Trophoblast cell (in vitro differentiated cells and primary cell): ENCODE data around the gene ANKS1B.
A peak's percentile ranks its signal among the peaks of the same experiment; 100 is the strongest.

Experiments
- DNase-seq, 2 donors: peaks; one replicate each; pipeline ENCODE4 v3.0.0-alpha.2; 2016
- H2AFZ ChIP-seq: 2 replicates; pipeline ENCODE4 v1.6.1; 2013; ENCODE audit warnings: low read length, moderate library complexity, mild to moderate bottlenecking; ENCODE audit not compliant: insufficient read depth, poor library complexity
- H2AK5ac ChIP-seq: 2 replicates; pipeline ENCODE4 v1.6.1; 2013; ENCODE audit warnings: mild to moderate bottlenecking, low read length
- H2BK120ac ChIP-seq: 2 replicates; pipeline ENCODE4 v1.6.1; 2013; ENCODE audit warnings: low read length, mild to moderate bottlenecking, moderate library complexity; ENCODE audit not compliant: insufficient read depth, poor library complexity
- H2BK12ac ChIP-seq: 2 replicates; pipeline ENCODE4 v1.6.1; 2013; ENCODE audit warnings: mild to moderate bottlenecking, low read length, moderate library complexity
- H2BK5ac ChIP-seq: 2 replicates; pipeline ENCODE4 v1.6.1; 2013; ENCODE audit warnings: low read length, low read depth, moderate library complexity, mild to moderate bottlenecking; ENCODE audit not compliant: poor library complexity
- H3K14ac ChIP-seq: 2 replicates; pipeline ENCODE4 v1.6.1; 2013; ENCODE audit warnings: mild to moderate bottlenecking, low read length
- H3K18ac ChIP-seq: 2 replicates; pipeline ENCODE4 v1.6.1; 2013; ENCODE audit warnings: mild to moderate bottlenecking, low read length
- H3K23ac ChIP-seq: 2 replicates; pipeline ENCODE4 v1.6.1; 2013; ENCODE audit warnings: low read length
- H3K27ac ChIP-seq: 2 replicates; pipeline ENCODE4 v1.5.1; 2013; ENCODE audit warnings: low read depth, mild to moderate bottlenecking, inconsistent platforms, low read length, moderate library complexity
- H3K27me3 ChIP-seq: 2 replicates; pipeline ENCODE4 v1.6.1; 2013; ENCODE audit warnings: inconsistent platforms, mild to moderate bottlenecking, low read length, moderate library complexity; ENCODE audit not compliant: insufficient read depth
- H3K36me3 ChIP-seq, 2 experiments: 1 replicate in 1 of 2; 2 replicates in 1 of 2; pipeline ENCODE4 v1.6.1; 2013; ENCODE audit warnings: low read length in 2 of 2, mild to moderate bottlenecking in 2 of 2, moderate library complexity in 1 of 2; ENCODE audit not compliant: insufficient read depth in 2 of 2, control insufficient read depth in 1 of 2
- H3K4ac ChIP-seq: 2 replicates; pipeline ENCODE4 v1.6.1; 2013; ENCODE audit warnings: low read depth, mild to moderate bottlenecking, low read length, moderate library complexity
- H3K4me1 ChIP-seq, 2 experiments: 1 replicate in 1 of 2; 2 replicates in 1 of 2; pipeline ENCODE4 v1.6.1; 2013; ENCODE audit warnings: low read length in 2 of 2, mild to moderate bottlenecking in 2 of 2, moderate library complexity in 1 of 2; ENCODE audit not compliant: insufficient read depth in 2 of 2, control insufficient read depth in 1 of 2
- H3K4me2 ChIP-seq: 2 replicates; pipeline ENCODE4 v1.6.1; 2013; ENCODE audit warnings: inconsistent platforms, mild to moderate bottlenecking, low read length, moderate library complexity
- H3K4me3 ChIP-seq: 2 replicates; pipeline ENCODE4 v1.5.1; 2013; ENCODE audit warnings: mild to moderate bottlenecking, low read depth, low read length, inconsistent platforms
- H3K79me1 ChIP-seq: one replicate; pipeline ENCODE4 v1.6.1; 2013; ENCODE audit warnings: low read length
- H3K79me2 ChIP-seq: 2 replicates; pipeline ENCODE4 v1.6.1; 2013; ENCODE audit warnings: low read length, mild to moderate bottlenecking; ENCODE audit not compliant: control insufficient read depth, insufficient read depth, poor library complexity
- H3K9ac ChIP-seq: 2 replicates; pipeline ENCODE4 v1.6.1; 2013; ENCODE audit warnings: mild to moderate bottlenecking, low read length
- H3K9me3 ChIP-seq: 2 replicates; pipeline ENCODE4 v1.6.1; 2013; ENCODE audit warnings: low read depth, mild to moderate bottlenecking, control low read depth, inconsistent platforms, low read length; ENCODE audit not compliant: insufficient read depth
- H4K12ac ChIP-seq: 2 replicates; pipeline ENCODE4 v1.6.1; 2013; ENCODE audit warnings: low read depth, mild to moderate bottlenecking, low read length, moderate library complexity
- H4K8ac ChIP-seq: 2 replicates; pipeline ENCODE4 v1.6.1; 2013; ENCODE audit warnings: low read depth, mild to moderate bottlenecking, low read length, moderate library complexity
- H4K91ac ChIP-seq: one replicate; pipeline ENCODE4 v1.6.1; 2013; ENCODE audit warnings: low read depth, mild to moderate bottlenecking, low read length, moderate library complexity
- WGBS: extraction: QIAGEN DNeasy Blood & Tissue Kit; methylation state at CpG from one replicate; pipeline ENCODE4 v1.1.7; 2013; ENCODE audit warnings: missing lambda C conversion rate; ENCODE audit not compliant: insufficient read length, insufficient coverage; ENCODE audit errors: extremely low coverage; 5-methylcytosine and 5-hydroxymethylcytosine counted together

The ANKS1B gene

DNA sequence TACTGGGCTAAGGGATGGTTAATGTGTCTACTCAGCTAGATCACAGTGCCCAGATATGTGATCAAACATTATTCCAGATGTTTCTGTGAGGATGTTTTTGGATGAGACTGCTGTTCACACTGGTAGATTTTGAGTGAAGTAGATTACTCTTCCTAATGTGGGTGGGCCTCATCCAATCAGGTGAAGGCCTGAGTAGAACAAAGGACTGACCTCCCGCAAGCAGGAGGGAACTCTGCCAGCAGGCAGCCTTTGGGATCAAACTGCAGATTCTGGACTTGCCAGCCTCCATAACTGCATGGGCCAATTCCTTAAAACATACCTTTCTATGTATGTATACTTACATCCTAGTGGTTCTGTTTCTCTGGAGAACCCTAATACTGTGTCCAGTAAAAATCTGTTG is 1120.4 kb downstream of the ANKS1B start:
- H3K27ac ChIP-seq = no peak overlapping the region
- H2BK5ac ChIP-seq = no peak overlapping the region
- no peaks in the 10 kb centered on the region for H3K79me2 ChIP-seq
- no peak overlapping the region for H2BK120ac ChIP-seq
- H3K79me1 ChIP-seq = no peaks in the 10 kb centered on the region
- no peak overlapping the region for H4K91ac ChIP-seq
- H3K4me1 ChIP-seq = no peaks in the 10 kb centered on the region
- no peaks in the 10 kb centered on the region for H3K27me3 ChIP-seq
- no peak overlapping the region for H3K14ac ChIP-seq
- H3K36me3 ChIP-seq = no peaks in the 10 kb centered on the region
- H2AK5ac ChIP-seq = no peak overlapping the region
- no CpG with 5 or more reads among the region's 1 CpG for WGBS
- H2AFZ ChIP-seq = no peak overlapping the region
- no peak overlapping the region for H3K4me3 ChIP-seq
- no peak overlapping the region for H3K4me2 ChIP-seq
- DNase-seq = no peak
- H4K8ac ChIP-seq = no peak overlapping the region
- no peak overlapping the region for H2BK12ac ChIP-seq
- no peak overlapping the region for H3K9ac ChIP-seq
- H3K23ac ChIP-seq = no peak overlapping the region
- no peak overlapping the region for H4K12ac ChIP-seq
- no peaks in the 10 kb centered on the region for H3K9me3 ChIP-seq
- no peak overlapping the region for H3K18ac ChIP-seq
- H3K4ac ChIP-seq = no peak overlapping the region

DNA sequence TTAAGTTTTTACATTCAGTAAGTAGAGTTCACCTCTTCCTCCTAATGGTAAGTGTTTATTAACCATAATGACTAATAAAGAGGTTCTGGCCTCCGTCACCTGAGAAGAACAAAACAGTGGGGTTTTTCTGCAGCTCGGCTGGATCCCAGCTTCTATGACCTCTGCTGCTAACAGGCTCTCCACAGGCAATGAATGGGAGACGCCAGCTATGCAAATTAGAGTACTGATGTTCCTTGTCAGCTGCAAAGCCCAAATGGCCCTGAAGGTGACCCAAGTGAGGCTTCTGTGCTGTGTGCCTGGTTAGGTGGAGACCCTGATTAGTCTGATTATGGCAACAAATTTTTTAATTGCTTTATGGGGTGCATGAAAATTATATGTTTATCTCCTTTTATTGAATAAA is 1121.6 kb downstream of the ANKS1B start:
- no peak overlapping the region for H3K4me2 ChIP-seq
- no peak overlapping the region for H3K23ac ChIP-seq
- H2AK5ac ChIP-seq = no peak overlapping the region
- no peak overlapping the region for H3K27ac ChIP-seq
- peak overlapping the region; percentile 34 for H3K9ac ChIP-seq
- H3K27me3 ChIP-seq = no peaks in the 10 kb centered on the region
- H3K79me1 ChIP-seq = no peaks in the 10 kb centered on the region
- WGBS = no CpG with 5 or more reads among the region's 3 CpGs
- H3K4ac ChIP-seq = no peak overlapping the region
- H3K4me3 ChIP-seq = no peak overlapping the region
- no peak overlapping the region for H3K14ac ChIP-seq
- H4K91ac ChIP-seq = no peak overlapping the region
- H3K79me2 ChIP-seq = no peaks in the 10 kb centered on the region
- no peak overlapping the region for H4K12ac ChIP-seq
- H3K36me3 ChIP-seq = no peaks in the 10 kb centered on the region
- no peak overlapping the region for H2BK5ac ChIP-seq
- no peaks in the 10 kb centered on the region for H3K9me3 ChIP-seq
- H2BK120ac ChIP-seq = no peak overlapping the region
- H4K8ac ChIP-seq = no peak overlapping the region
- H3K4me1 ChIP-seq = no peaks in the 10 kb centered on the region
- H2BK12ac ChIP-seq = no peak overlapping the region
- DNase-seq = no peak
- no peak overlapping the region for H3K18ac ChIP-seq
- H2AFZ ChIP-seq = no peak overlapping the region

DNA sequence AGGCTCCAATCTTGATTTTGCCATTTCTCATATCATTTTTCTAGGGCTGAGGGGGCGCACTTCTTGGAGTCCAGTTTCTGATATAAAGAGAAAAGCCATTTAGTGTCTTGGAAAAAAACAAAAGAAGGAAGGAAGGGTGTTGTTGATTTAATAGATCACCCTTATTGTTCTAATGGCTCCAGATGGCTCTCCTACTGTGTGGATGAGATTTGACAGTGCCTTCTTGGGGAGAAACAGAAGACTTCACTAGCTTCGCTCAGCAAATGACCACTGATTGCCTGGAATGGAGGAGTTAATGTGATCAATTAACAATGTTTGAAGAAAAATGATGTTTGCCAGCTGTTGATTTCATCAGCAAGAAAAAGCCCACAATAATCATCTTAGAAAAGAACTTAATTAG is 1123.5 kb downstream of the ANKS1B start:
- no peak overlapping the region for H2BK120ac ChIP-seq
- H3K9ac ChIP-seq = no peak overlapping the region
- no peak overlapping the region for H3K18ac ChIP-seq
- H2BK12ac ChIP-seq = no peak overlapping the region
- no peak overlapping the region for H3K4me3 ChIP-seq
- H3K4me1 ChIP-seq = peaks cover 0 to 5% of the 10 kb centered on the region in 2 experiments
- no peak overlapping the region for H3K27ac ChIP-seq
- no peak for DNase-seq
- H2AFZ ChIP-seq = no peak overlapping the region
- no peak overlapping the region for H3K4me2 ChIP-seq
- no peaks in the 10 kb centered on the region for H3K79me1 ChIP-seq
- H3K36me3 ChIP-seq = no peaks in the 10 kb centered on the region
- H3K23ac ChIP-seq = no peak overlapping the region
- H4K12ac ChIP-seq = no peak overlapping the region
- H3K79me2 ChIP-seq = no peaks in the 10 kb centered on the region
- H4K8ac ChIP-seq = no peak overlapping the region
- no peak overlapping the region for H2AK5ac ChIP-seq
- H4K91ac ChIP-seq = no peak overlapping the region
- no peak overlapping the region for H3K4ac ChIP-seq
- no peaks in the 10 kb centered on the region for H3K27me3 ChIP-seq
- H3K9me3 ChIP-seq = no peaks in the 10 kb centered on the region
- WGBS = no CpG with 5 or more reads among the region's 2 CpGs
- no peak overlapping the region for H2BK5ac ChIP-seq
- H3K14ac ChIP-seq = no peak overlapping the region

DNA sequence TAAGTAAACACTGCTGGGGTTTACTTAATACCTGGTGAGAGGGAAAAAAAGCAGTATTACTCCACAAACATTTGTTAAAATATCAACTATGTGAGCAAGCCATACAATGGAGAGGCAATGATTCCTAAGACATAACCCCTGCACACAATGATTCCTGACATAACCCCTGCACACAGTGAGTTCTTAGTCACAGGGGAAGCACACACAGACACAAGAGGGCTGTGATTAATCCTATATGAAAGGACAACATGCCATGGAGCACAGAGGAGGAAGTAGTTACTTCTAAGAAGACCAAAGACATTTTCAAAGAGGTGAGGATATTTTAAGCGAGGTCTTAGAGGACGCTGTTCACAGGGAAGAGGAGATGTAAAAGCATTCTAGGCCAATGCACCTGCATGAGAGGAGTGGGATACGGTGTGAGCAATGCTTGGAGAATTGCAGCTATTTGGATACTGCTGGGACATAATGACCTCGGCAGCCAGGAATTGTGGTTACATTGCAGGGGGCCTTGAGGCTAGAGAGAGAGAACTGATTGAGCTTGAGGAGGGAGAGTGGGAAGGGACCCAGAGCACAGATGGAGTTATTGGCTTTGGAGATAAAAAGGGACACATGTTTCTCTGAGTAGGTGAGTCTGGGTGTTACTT is 1127.7 kb downstream of the ANKS1B start:
- Histone ChIP-seq H3K79me2 (no peaks in the 10 kb centered on the region), H2AK5ac (no peak overlapping the region), H3K9ac (no peak overlapping the region), H3K14ac (no peak overlapping the region), H3K23ac (no peak overlapping the region), H2BK5ac (no peak overlapping the region), H4K91ac (no peak overlapping the region), H3K27ac (no peak overlapping the region), H3K9me3 (no peaks in the 10 kb centered on the region), H3K79me1 (no peaks in the 10 kb centered on the region), H3K36me3 (no peaks in the 10 kb centered on the region), H2AFZ (no peak overlapping the region), H3K27me3 (no peaks in the 10 kb centered on the region), H3K4ac (no peak overlapping the region), H3K4me3 (no peak overlapping the region), H3K18ac (no peak overlapping the region), H3K4me2 (no peak overlapping the region), H2BK120ac (no peak overlapping the region), H3K4me1 (peaks cover 0 to 5% of the 10 kb centered on the region in 2 experiments), H2BK12ac (no peak overlapping the region), H4K8ac (no peak overlapping the region), H4K12ac (no peak overlapping the region)
- no CpG with 5 or more reads among the region's 4 CpGs for WGBS
- no peak for DNase-seq
